M059J (cell line): ENCODE results near the gene SPCS2. TPM values are rescaled to one million over a fixed set of nuclear protein-coding genes. Genes with fewer than 3 reads are reported as not detected.
"Not testable (repeated sequence)": the region's sequence is repeated elsewhere in the genome, so short reads cannot be mapped to it uniquely, and the experiment has no call there.

ENCODE experiments used
- DNase-seq: peaks from one replicate; pipeline ENCODE4 v3.0.0-alpha.2; 2012; ENCODE audit warnings: low read depth
- total RNA-seq: library from RNA; depleted of rRNA; stranded (reverse); fragments of >200 nt; shearing (Covaris generic); gene quantifications from 2 replicates; pipeline ENCODE4 v1.2.3, GENCODE V29; 2014; rRNA removed

Gene SPCS2
- total RNA-seq, 1 experiment from 2014 or later = 60.6 TPM

DNA sequence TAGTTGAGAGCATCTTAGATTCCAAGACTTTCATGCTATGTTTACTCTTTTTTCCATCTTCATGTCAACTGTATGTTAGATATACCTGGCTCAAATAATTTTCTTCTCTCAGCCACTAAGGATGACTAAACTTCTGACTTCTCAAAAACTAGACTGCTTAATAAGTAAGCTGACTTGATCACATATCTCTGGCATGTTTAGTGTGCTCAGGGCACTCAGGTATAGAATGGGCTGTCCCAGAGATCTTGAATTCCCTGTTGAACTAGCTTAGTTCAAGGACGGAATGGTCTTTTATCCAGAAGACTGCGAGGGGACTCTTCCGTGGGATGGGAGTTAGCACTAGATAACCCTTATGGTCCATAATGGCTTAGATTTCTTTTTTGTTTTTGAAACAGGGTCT lies 52.6 kb downstream of the SPCS2 start:
- DNase-seq = no peak

DNA sequence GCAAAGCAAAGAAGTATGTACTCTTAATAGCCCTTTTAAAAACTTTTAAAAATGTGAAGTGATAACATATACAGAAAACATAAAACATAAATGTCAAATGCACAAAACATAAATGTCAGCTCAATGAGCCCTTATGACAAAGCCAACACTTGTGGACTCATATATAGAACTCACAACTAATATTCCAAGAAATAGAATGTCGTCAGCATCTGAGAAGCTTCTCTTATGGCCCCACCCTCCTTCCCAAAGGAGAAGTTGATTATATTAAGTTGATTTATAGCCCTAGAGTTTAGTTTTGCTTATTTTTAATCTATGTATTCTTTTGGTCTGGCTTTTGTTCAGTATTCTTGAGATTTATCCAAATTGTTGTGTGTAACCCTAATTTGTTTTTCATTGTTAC lies 53.5 kb downstream of the SPCS2 start:
- DNase-seq = no peak

DNA sequence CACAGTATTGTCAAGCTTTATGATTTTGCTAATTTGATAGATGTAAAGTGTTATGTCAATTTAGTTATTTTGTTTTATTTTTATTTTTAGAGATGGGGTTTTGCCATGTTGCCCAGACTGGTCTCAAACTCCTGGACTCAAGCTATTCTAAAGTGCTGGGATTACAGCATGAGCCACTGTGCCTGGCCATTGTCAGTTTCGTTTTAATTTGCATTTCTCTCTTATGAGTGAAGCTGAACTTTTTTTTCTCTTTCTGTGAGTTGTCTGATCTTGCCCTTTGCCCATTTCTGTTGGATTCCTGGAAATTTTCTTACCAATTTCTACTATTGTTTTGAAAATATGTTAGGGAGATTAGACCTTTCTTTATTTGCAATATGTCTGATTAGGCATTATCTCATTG lies 55.1 kb downstream of the SPCS2 start:
- DNase-seq = no peak

DNA sequence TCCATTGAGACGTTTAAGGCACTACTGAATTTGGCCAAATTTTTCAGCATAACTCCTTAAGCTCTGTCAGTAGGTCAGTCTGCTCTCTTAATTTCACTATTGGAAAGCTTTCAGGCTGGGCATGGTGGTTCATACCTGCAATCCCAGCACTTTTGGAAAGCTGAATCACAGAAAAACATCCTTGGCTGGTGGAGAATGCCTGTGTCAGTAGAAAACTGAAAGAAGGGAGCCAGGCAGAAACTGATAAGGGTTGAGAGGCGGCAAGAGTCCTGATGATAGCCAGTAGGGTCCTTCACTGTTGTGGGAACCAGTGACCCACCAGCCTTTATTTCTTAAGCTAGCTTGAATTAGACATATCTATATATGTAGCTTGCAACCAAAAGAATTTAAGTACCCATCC lies 62.3 kb downstream of the SPCS2 start:
- no peak for DNase-seq

DNA sequence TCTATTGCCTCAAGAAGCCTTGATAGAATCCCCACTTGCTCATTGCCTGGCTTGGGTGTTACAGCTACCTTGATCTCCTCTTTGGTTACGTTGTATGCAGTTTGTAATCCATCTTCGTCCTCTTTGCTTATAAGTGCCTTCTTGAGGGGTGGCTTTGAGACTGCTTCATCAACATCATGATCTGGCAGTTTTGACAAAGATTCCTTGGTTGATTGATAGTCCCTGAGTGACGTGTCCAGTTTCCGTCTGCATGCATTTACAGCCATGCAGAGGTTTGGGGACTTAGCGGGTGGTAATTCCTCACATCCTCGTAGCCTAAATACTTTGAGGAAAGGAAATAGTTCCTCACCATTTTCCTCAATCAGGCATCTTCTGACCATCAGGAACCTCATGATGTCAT lies 62.8 kb downstream of the SPCS2 start:
- no peak for DNase-seq

GRCh38 chr11:75013051-75013450 lies 64.0 kb downstream of the SPCS2 start:
- DNase-seq = peak; percentile 50

- DNase-seq = peak; percentile 75
These were observed 65.1 kb downstream of the SPCS2 start for GRCh38 chr11:75014129-75014528.

DNA sequence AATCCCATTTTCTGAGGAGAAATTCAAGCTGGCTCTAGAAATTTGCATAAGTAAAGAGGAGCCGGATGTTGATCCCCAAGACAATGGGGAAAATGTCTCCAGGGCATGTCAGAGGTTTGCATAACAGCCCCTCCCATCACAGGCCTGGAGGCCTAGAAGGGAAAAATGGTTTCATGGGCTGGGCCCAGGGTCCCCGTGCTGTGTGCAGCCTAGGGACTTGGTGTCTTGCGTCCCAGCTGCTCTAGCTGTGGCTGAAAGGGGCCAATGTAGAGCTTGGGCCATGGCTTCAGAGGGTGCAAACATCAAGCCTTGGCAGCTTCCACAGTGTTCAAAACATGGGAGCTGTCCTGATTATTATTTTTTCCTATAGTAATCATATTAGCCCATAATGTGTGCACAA lies 70.1 kb downstream of the SPCS2 start:
- not testable (repeated sequence) for DNase-seq

DNA sequence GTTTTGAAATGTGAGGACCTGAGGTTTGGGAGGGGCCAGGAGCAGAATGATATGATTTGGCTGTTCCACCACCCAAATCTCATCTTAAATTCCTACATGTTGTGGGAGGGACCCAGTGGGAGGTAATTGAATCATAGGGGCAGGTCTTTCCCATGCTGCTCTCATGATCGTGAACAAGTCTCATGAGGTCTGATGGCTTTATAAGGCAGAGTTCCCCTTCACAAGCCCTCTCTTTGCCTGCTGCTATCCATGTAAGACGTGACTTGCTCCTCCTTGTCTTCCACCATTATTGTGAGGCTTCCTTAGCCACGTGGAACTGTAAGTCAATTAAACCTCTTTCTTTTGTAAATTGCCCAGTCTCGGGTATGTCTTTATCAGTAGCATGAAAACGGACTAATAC lies 71.3 kb downstream of the SPCS2 start:
- DNase-seq = not testable (repeated sequence)

GRCh38 chr11:75022296-75022695 lies 73.2 kb downstream of the SPCS2 start:
- DNase-seq = no peak

- peak; percentile 78 for DNase-seq
These were observed 73.8 kb downstream of the SPCS2 start for GRCh38 chr11:75022759-75023396.

DNA sequence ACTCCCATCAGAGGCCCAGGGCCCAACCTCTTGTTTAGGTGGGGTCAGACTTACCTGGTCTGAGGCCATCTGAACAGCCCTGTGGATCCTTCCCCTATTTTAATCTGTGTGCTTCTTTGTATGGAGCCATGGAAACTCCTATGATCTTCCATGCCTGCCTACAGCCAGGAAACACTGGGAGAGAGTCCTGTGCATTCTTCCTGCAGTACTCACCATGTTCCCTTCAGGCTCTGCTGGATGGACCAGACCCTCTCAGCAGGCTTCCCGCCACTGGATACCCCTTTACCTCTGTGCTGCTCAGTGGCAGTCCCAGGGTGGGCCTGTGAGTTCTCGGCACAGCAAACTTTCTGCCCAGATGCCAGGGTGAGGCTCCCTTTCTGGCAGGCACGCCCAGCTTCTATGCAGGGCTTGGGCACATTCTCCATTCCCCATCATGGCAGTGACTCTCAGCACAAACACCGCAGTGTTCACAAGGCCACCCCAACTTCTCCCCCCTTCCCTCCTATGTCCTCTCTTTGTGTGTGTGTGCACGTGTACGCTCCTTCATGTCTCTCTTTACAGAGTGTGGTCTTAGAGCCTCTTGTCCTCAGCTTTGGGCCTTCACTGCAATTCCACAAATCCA lies 74.5 kb downstream of the SPCS2 start:
- no peak for DNase-seq

GRCh38 chr11:75024068-75024449 lies 75.0 kb downstream of the SPCS2 start:
- no peak for DNase-seq

- DNase-seq = no peak
These were observed 75.7 kb downstream of the SPCS2 start for GRCh38 chr11:75024764-75025211.

- no peak for DNase-seq
These were observed 76.5 kb downstream of the SPCS2 start for GRCh38 chr11:75025561-75025960.

DNA sequence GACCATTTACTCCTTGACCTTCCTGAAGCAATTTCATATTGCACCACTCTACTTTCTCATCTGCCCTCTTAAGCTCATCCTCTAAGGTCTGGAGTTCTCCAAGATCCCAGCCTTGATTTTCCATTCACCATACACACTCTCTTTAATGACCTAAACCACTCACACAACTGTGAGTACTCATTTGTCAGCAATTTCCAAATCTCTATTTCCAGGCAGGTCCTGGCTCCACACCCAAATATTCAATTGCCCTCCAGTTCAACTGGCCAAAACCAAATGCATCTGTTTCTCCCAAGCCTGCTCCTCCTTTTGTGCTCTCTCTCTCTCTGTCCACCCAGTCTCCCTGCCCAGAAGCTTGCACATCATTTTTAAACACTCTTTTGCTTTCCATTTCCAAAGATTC lies 79.3 kb downstream of the SPCS2 start:
- DNase-seq = no peak

Other genes starting within 250 kb of the SPCS2 start
- not detected in 2 replicates for gene CHRDL2, start 217.8 kb upstream of the SPCS2 start, total RNA-seq
- gene RNF169, start 200.4 kb upstream of the SPCS2 start, total RNA-seq = 12.9 and 16.9 TPM in 2 replicates
- 9.1 and 10.0 TPM in 2 replicates for gene XRRA1, start 175 bp upstream of the SPCS2 start, total RNA-seq
- 7.2 and 8.2 TPM in 2 replicates for gene NEU3, start 39.7 kb downstream of the SPCS2 start, total RNA-seq
- not detected in 2 replicates for gene OR2AT4, start 147.6 kb downstream of the SPCS2 start, total RNA-seq
- gene SLCO2B1, start 201.8 kb downstream of the SPCS2 start, total RNA-seq = 0.74 TPM in 1 of 2 replicates, not detected in the other